Measurements from ENCODE around the gene FHIT. TPM values are rescaled to one million over a fixed set of nuclear protein-coding genes. Genes with fewer than 3 reads are reported as not detected.

Gene FHIT
- total RNA-seq, 2 experiments from 2014 or later = 9.6 to 9.7 TPM

DNA sequence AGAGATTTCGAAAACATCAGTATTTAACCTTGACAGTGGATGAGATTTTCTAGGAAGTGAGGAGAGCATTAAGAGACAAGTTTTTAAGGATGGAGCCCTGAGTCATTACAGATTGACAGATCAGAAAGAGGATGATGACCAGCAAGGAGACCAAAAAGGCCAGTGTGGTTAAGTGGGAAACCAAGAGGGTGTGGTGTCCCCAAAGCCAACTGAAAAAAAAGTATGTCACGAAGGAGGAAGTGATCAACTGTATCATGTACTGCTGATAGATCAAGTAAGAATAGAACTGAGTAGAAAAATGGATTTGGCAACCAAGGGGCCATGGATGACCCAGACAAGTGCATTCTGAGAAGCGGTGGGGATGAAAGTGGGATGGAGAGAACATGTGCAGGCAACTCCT lies 491.8 kb downstream of the FHIT start:
- POLR2A ChIA-PET = no interaction called here
- Mint-ChIP-seq H3K36me3 (ENCODE audit: low read depth) (no peaks in the 10 kb centered on the region), H3K9me3 (peaks cover 8% of the 10 kb centered on the region), H3K4me3 (no peak overlapping the region), H3K27me3 (no peaks in the 10 kb centered on the region), H3K27ac (no peak overlapping the region), H3K4me1 (peaks cover 15% of the 10 kb centered on the region)
- CTCF ChIA-PET = no interaction called here
- DNase-seq = no peak

DNA sequence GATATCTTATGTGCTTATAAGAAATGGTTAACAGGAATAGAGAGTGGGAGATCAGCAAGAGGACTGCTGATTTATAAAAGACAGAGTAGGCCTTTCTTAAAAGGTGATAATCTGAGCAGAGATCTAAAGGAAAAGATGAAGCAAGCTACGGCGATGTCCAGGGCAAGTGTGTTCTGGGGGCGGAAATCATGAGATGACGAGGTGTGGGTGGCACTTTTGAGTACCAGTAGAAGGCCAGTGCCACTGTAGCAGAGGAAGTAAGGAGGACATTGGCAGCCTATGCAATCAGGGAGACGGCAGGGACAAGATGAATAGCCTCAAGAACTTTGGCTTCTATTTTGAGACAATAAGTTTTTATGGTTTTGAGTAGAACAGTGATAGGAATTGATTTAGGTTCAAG lies 492.4 kb downstream of the FHIT start:
- Mint-ChIP-seq H3K36me3 (ENCODE audit: low read depth) (no peaks in the 10 kb centered on the region), H3K4me3 (no peak overlapping the region), H3K27me3 (no peaks in the 10 kb centered on the region), H3K9me3 (peaks cover 8% of the 10 kb centered on the region), H3K4me1 (peaks cover 15% of the 10 kb centered on the region), H3K27ac (no peak overlapping the region)
- CTCF ChIA-PET = no interaction called here
- DNase-seq = no peak
- POLR2A ChIA-PET = no interaction called here

DNA sequence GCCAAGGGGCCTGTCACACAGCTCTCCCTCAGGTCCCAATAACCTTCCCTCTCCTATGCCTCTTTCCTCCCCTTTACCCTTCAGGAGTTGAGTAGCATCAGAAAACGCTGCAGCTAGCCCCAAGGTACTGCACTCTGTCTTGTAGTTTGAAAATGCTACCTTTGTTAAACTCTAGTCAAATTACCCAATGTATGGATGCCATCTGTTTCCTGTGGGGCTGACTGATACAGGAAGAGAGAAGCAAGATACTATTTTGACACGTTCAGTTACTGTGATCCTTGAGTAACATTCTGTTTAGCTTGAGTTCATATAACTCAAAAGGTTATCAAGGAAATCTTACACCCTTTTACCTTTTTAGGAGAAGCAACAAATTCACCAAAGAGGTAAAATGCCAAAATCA lies 493.1 kb downstream of the FHIT start:
- Mint-ChIP-seq H3K4me1 (peaks cover 15% of the 10 kb centered on the region), H3K27me3 (no peaks in the 10 kb centered on the region), H3K27ac (no peak overlapping the region), H3K36me3 (ENCODE audit: low read depth) (no peaks in the 10 kb centered on the region), H3K4me3 (no peak overlapping the region), H3K9me3 (peaks cover 8% of the 10 kb centered on the region)
- DNase-seq = no peak
- ChIA-PET POLR2A (no interaction called here), CTCF (no interaction called here)

DNA sequence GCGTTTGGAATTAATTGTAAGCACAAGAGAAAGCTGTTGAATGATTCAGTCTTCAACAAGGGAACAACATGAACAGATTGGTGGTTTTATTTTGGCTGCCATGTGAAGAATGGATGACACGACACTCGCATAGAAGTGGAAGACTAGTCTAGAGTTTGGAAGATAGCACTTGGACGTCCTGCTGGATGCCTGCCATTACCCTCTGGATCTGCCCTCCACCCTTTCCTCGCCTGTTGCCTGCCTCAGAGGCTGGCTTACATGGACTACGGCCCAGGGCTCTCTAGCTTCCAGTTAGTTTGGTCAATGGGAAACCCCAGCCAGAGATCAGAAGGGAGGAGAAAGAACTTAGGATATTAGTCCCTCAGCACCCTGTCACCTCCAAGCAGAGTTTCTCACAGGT lies 493.5 kb downstream of the FHIT start:
- CTCF ChIA-PET = no interaction called here
- H3K4me1 Mint-ChIP-seq = peaks cover 15% of the 10 kb centered on the region
- H3K36me3 Mint-ChIP-seq (ENCODE audit: low read depth) = no peaks in the 10 kb centered on the region
- DNase-seq = no peak
- no peaks in the 10 kb centered on the region for H3K27me3 Mint-ChIP-seq
- H3K27ac Mint-ChIP-seq = no peak overlapping the region
- H3K9me3 Mint-ChIP-seq = peaks cover 8% of the 10 kb centered on the region
- POLR2A ChIA-PET = no interaction called here
- H3K4me3 Mint-ChIP-seq = no peak overlapping the region

DNA sequence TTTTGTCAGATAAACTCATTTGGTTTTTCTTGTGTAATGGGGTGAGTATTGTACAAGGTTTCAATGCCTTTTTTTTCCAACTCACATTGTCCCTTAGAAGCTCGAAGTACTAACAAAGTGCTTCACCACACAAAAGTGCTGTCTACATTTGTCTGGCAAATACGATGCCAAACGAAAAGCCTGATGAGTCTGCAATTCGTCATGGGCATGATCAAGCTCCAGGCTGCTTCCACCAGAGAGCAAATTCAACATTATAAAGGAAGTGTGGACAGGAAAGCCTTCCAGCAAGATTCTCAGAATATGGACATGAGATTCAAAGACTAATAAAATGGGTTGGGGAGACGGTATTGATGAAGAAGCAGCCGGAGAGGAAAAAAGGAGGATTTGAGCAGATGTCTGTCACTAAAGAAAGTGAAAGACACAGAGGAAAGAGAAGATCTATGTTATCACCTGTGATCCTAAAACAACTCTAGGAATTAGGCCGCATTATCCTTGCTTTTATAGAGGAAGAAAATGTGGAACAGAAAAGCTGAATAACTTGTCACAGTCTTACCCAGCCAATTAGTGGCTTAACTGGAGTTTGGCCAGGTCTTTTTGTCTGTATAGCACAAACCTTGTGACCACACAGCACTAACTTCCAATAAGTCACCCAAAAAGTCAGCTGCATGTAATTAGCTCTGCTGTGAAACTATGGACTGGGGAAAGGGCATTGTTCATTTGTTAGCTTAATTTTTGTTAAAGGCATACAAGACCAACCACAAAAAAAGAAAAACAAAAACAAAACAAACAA lies 494.8 kb downstream of the FHIT start:
- no peak for DNase-seq
- Mint-ChIP-seq H3K27me3 (no peaks in the 10 kb centered on the region), H3K4me3 (no peak overlapping the region), H3K27ac (no peak overlapping the region), H3K4me1 (peaks cover 15% of the 10 kb centered on the region), H3K36me3 (ENCODE audit: low read depth) (no peaks in the 10 kb centered on the region), H3K9me3 (peaks cover 8% of the 10 kb centered on the region)
- ChIA-PET CTCF (no interaction called here), POLR2A (no interaction called here)

DNA sequence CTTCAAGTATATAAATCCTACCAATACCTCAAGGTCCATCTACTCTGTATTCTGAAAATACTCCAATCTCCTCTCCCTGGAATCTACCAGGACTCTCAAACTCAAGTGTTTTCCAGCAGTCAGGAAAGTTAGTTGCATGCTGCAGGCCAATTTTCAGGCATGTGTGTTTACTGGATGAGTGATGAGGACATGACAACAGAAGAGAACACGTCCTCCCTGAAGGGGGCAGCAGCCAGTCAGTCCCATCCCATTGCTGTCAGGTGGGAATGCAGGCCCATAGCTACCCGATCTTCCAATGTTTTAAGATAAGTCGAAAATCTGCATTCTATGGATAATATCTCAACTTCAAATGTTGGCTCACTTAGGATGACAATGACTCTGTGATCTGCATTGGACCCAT lies 496.2 kb downstream of the FHIT start:
- Mint-ChIP-seq H3K27ac (no peak overlapping the region), H3K36me3 (ENCODE audit: low read depth) (no peaks in the 10 kb centered on the region), H3K9me3 (peaks cover 9% of the 10 kb centered on the region), H3K4me1 (peaks cover 13% of the 10 kb centered on the region), H3K27me3 (no peaks in the 10 kb centered on the region), H3K4me3 (no peak overlapping the region)
- DNase-seq = no peak
- POLR2A ChIA-PET = no interaction called here
- CTCF ChIA-PET = no interaction called here

DNA sequence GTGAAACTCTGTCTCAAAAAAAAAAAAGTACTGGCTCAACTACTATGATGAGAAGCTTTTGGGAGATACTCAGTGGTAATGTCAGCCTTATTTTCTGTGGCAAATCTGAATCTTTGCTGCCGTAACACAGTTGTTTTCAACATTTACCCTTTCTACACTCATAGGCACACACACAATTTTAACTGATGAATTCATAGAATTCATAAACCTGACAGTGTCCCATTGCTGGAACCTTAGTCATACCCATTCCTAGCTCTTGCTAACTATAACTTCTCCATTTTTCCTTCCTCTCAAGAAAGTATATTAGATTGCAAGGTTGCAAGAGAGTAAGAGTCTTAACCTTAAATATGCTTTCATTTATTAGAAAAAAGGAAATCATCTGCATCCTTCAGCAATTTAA lies 496.6 kb downstream of the FHIT start:
- peaks cover 9% of the 10 kb centered on the region for H3K9me3 Mint-ChIP-seq
- CTCF ChIA-PET = no interaction called here

DNA sequence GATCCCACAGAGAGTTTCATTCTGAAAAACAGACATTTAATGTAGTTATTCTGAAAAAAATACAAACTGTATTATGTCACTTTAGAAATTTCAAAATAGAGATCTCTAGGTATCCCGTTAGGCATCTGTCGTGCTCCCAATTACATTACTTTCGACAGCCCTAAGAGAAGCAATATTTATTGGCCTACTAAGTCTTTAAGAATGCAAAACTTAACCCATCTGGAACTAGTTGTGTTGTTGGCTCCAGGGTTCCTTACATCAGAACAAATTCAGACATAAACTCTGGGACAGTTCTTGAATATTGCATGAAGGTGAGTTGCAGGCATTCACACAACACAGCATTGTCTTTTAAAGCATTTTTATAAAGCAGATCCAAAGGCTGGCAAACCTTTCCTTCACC lies 498.4 kb downstream of the FHIT start:
- CTCF ChIA-PET = no interaction called here
- no peaks in the 10 kb centered on the region for H3K4me1 Mint-ChIP-seq

More for the DNA sequence above, 496.6 kb downstream of the FHIT start:
- POLR2A ChIA-PET = no interaction called here
- Mint-ChIP-seq H3K4me1 (peaks cover 10% of the 10 kb centered on the region), H3K36me3 (ENCODE audit: low read depth) (no peaks in the 10 kb centered on the region), H3K27me3 (no peaks in the 10 kb centered on the region), H3K27ac (no peak overlapping the region), H3K4me3 (no peak overlapping the region)
- DNase-seq = no peak

DNA sequence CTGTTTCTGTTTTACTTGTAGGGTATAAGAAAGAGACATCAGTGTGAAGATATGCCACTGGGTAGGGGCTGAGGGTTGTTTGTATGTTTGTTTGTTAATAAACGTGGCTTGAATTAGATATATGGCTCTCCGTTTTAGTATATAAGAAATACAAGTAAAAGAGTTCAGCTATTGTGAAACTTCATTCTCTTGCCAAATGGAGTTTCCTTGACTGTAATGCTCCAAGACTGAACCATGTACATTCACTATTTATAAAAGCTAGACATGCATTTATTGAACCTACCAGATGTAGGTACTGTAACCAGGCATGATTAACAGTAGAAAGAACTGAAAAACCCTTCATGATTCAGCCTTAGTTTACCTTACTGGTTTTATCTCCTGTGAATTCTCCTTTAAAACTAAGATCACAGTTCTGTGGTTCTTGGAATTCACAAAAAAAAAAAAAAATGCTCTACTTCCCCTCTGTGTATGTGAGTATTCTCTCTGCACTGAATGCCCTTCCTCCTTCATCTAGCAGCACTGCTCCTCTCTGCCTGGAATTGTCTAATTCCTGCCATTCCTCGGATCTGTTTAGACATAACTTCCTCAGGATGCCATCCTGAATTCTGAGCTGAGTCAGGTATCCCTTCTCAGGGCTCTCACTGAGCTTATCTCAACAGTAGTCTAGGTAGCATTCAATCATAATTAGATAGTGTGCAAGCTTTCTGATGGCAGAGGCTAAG lies 504.4 kb downstream of the FHIT start:
- CTCF ChIA-PET = no interaction called here
- POLR2A ChIA-PET = no interaction called here
- H3K27ac Mint-ChIP-seq = no peak overlapping the region
- H3K36me3 Mint-ChIP-seq (ENCODE audit: low read depth) = no peaks in the 10 kb centered on the region
- H3K27me3 Mint-ChIP-seq = no peaks in the 10 kb centered on the region
- H3K9me3 Mint-ChIP-seq = peaks cover 7% of the 10 kb centered on the region
- no peak overlapping the region for H3K4me3 Mint-ChIP-seq
- DNase-seq = no peak
- no peaks in the 10 kb centered on the region for H3K4me1 Mint-ChIP-seq

More for the DNA sequence above, 498.4 kb downstream of the FHIT start:
- Mint-ChIP-seq H3K4me3 (no peak overlapping the region), H3K9me3 (peaks cover 7% of the 10 kb centered on the region), H3K27me3 (no peaks in the 10 kb centered on the region), H3K27ac (no peak overlapping the region), H3K36me3 (ENCODE audit: low read depth) (no peaks in the 10 kb centered on the region)
- POLR2A ChIA-PET = no interaction called here
- DNase-seq = no peak

DNA sequence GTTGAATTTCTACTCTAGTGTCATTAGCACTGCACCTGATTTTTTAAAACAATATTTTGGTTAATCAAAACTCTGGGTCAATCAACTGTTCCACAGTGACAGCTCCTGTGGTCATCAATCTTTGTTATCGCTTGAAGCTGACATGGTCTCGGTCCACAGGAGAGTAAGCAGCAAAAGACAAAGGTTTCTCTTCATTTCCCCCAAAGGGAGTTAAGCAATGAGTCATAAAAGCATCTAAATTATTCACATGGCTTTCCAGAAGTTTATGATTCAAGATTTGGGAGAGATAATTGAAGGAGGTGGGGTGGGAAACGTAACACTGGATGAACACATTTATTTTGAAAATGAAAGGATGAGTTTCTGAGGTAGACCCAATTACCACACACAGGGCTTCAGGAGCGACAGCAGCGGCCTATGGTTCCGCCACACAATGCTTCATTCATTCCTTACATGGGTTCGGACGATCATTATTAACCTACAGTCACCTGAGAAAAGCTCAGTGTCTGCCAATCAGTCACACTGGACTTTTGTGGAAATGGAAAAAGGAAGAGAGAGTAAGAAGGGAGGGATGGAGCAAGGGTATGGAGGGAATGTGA lies 505.1 kb downstream of the FHIT start:
- Mint-ChIP-seq H3K36me3 (ENCODE audit: low read depth) (no peaks in the 10 kb centered on the region), H3K9me3 (peaks cover 7% of the 10 kb centered on the region), H3K4me3 (no peak overlapping the region), H3K4me1 (no peaks in the 10 kb centered on the region), H3K27ac (no peak overlapping the region), H3K27me3 (no peaks in the 10 kb centered on the region)
- ChIA-PET CTCF (no interaction called here), POLR2A (no interaction called here)
- DNase-seq = no peak

DNA sequence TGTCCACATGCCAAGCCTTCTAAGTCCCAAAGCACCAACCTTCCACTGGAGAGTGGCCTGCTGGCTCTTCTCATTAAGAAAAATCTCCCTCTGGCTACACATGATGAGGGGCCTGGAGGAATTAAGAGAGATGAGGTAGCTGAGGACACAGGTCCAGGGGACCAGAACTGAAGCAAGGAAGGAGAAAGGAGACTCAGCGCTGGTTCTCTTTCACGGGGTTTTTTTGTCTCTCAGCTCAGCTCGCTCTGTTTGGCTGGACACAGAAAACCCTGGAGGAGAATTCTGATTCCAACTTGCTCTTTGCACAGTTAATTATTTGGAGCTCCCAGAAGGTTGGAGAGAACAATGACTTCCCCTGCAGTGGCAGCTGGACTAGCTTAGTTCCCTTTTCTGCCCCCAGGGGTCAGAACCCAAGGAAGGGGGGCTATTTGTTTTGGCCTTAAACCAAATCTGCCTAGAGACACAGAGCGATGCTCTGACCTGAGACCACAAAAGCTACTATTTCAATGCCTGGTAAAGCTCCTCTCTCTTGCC lies 507.6 kb downstream of the FHIT start:
- Mint-ChIP-seq H3K4me3 (no peak overlapping the region), H3K27me3 (no peaks in the 10 kb centered on the region), H3K27ac (no peak overlapping the region), H3K4me1 (no peaks in the 10 kb centered on the region), H3K9me3 (peaks cover under 1% of the 10 kb centered on the region), H3K36me3 (ENCODE audit: low read depth) (no peaks in the 10 kb centered on the region)
- POLR2A ChIA-PET = no interaction called here
- CTCF ChIA-PET = interaction anchor here (0.7 kb wide), 1 partner anchor 158 kb away, joined by 4 read pairs; no protein-coding TSS in a partner anchor
- DNase-seq = no peak

DNA sequence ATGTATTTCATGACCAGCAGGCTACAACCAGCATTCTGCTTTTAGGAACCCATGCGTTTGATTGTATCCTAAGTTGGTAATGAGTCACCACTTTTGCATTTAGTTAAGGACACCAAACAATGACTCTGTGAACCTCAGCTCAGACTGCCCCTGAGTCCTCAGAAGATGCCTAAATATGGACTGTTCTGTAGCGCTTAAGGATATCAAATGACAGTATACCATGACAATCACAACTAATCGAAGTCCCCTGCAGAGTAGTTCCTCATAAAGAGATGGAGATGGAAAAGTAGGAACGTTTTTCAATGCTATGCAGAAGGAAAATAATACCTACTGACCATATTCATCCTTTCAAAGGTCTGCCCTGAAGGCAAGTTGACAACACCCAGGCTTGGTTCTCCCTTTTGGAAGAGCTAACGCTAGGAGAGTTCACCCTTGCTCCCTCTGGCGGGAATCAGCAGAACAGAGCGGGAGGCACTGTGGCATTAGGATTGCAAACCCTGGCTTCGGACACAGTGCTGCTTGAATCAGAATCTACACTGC lies 508.6 kb downstream of the FHIT start:
- Mint-ChIP-seq H3K9me3 (peaks cover 3% of the 10 kb centered on the region), H3K4me1 (no peaks in the 10 kb centered on the region), H3K27ac (no peak overlapping the region), H3K27me3 (no peaks in the 10 kb centered on the region), H3K4me3 (no peak overlapping the region), H3K36me3 (ENCODE audit: low read depth) (no peaks in the 10 kb centered on the region)
- CTCF ChIA-PET = no interaction called here
- POLR2A ChIA-PET = no interaction called here
- no peak for DNase-seq

DNA sequence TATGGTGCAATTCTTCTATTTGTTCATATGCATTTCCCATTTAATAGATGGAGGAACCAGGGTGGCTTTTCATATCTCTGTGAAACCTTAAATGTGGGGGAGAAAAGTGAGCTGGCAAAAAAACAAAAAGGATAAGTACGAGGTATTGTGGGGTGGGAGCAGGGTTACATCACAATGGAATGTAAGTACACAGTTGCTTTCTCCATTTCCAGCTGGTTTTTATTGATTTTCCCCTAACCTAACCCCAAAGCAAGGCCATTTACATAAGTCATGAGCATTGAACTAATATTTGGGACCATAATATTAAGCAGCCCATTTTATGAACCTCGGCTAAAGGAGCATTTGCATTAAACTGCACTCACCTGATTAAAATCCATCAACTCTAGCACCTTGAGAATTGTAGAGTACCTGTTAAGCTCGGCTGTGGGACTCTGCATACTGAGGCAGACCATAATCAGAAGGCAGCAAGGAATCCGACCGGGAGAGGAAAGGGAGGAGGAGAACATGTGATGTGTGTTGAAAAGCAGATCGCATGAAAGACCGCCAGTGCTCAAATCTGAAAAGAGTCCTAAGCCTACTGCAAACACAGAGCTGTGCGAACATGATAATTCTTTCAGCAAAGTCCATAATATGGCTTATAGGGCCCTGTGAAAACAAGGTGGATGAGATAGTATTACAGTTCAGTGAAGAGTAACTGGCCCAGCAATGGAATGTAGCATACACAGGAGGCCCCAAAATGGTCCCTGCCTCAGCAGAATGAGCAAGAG lies 513.4 kb downstream of the FHIT start:
- no peaks in the 10 kb centered on the region for H3K4me1 Mint-ChIP-seq
- CTCF ChIA-PET = no interaction called here
- H3K36me3 Mint-ChIP-seq (ENCODE audit: low read depth) = no peaks in the 10 kb centered on the region
- no peak for DNase-seq
- H3K4me3 Mint-ChIP-seq = no peak overlapping the region
- POLR2A ChIA-PET = no interaction called here
- no peak overlapping the region for H3K27ac Mint-ChIP-seq
- no peaks in the 10 kb centered on the region for H3K27me3 Mint-ChIP-seq
- peaks cover 11% of the 10 kb centered on the region for H3K9me3 Mint-ChIP-seq
